ENCODE results near the gene CD99L2. TPM values are rescaled to one million over a fixed set of nuclear protein-coding genes. Genes with fewer than 3 reads are reported as not detected.

The CD99L2 gene
- polyA plus RNA-seq, 2 donors = 4.8 to 5.2 TPM

- H3K27me3 ChIP-seq (ENCODE audit: control insufficient read depth in 1 of 2, insufficient read depth in 2 of 2, low read length in 2 of 2) = no peaks in the 10 kb centered on the region
- H3K9me3 ChIP-seq (ENCODE audit: control insufficient read depth in 2 of 2, insufficient read depth in 1 of 2, low read depth in 1 of 2, low read length in 1 of 2) = peaks cover 0 to 3% of the 10 kb centered on the region in 2 donors
- H3K4me3 ChIP-seq (ENCODE audit: low read depth in 1 of 2, low read length in 2 of 2) = no peak overlapping the region
- no peak overlapping the region for H3K27ac ChIP-seq (ENCODE audit: low read depth in 2 of 2, low read length in 1 of 2)
- WGBS, 2 donors = 78 to 84% methylated on average over 9 of the region's 9 CpGs
- H3K36me3 ChIP-seq (ENCODE audit: control insufficient read depth in 2 of 2, insufficient read depth in 2 of 2, low read length in 1 of 2) = peaks cover 0 to 20% of the 10 kb centered on the region in 2 donors
- H3K4me1 ChIP-seq (ENCODE audit: control insufficient read depth in 2 of 2, insufficient read depth in 2 of 2, low read length in 1 of 2) = no peaks in the 10 kb centered on the region
Measured at GRCh38 chrX:150736475-150736874, 162.0 kb downstream of the CD99L2 start.

- 73 to 82% methylated on average over 3 of the region's 3 CpGs for WGBS, 2 donors
Measured at GRCh38 chrX:150731795-150732194, 166.7 kb downstream of the CD99L2 start.

GRCh38 chrX:150730719-150731118 lies 167.7 kb downstream of the CD99L2 start:
- H3K4me3 ChIP-seq (ENCODE audit: low read depth in 1 of 2, low read length in 2 of 2) = no peak overlapping the region
- 76 to 88% methylated on average over 6 of the region's 6 CpGs for WGBS, 2 donors
- no peaks in the 10 kb centered on the region for H3K4me1 ChIP-seq (ENCODE audit: control insufficient read depth in 2 of 2, insufficient read depth in 2 of 2, low read length in 1 of 2)
- H3K36me3 ChIP-seq (ENCODE audit: control insufficient read depth in 2 of 2, insufficient read depth in 2 of 2, low read length in 1 of 2) = peaks cover 0 to 8% of the 10 kb centered on the region in 2 donors
- no peaks in the 10 kb centered on the region for H3K9me3 ChIP-seq (ENCODE audit: control insufficient read depth in 2 of 2, insufficient read depth in 1 of 2, low read depth in 1 of 2, low read length in 1 of 2)
- H3K27ac ChIP-seq (ENCODE audit: low read depth in 2 of 2, low read length in 1 of 2) = no peak overlapping the region
- H3K27me3 ChIP-seq (ENCODE audit: control insufficient read depth in 1 of 2, insufficient read depth in 2 of 2, low read length in 2 of 2) = no peaks in the 10 kb centered on the region

More at GRCh38 chrX:150731795-150732194, 166.7 kb downstream of the CD99L2 start:
- H3K4me3 ChIP-seq (ENCODE audit: low read depth in 1 of 2, low read length in 2 of 2) = no peak overlapping the region
- H3K4me1 ChIP-seq (ENCODE audit: control insufficient read depth in 2 of 2, insufficient read depth in 2 of 2, low read length in 1 of 2) = no peaks in the 10 kb centered on the region
- no peak overlapping the region for H3K27ac ChIP-seq (ENCODE audit: low read depth in 2 of 2, low read length in 1 of 2)
- peaks cover 0 to 8% of the 10 kb centered on the region in 2 donors for H3K36me3 ChIP-seq (ENCODE audit: control insufficient read depth in 2 of 2, insufficient read depth in 2 of 2, low read length in 1 of 2)
- H3K9me3 ChIP-seq (ENCODE audit: control insufficient read depth in 2 of 2, insufficient read depth in 1 of 2, low read depth in 1 of 2, low read length in 1 of 2) = no peaks in the 10 kb centered on the region
- no peaks in the 10 kb centered on the region for H3K27me3 ChIP-seq (ENCODE audit: control insufficient read depth in 1 of 2, insufficient read depth in 2 of 2, low read length in 2 of 2)

GRCh38 chrX:150729956-150730355 lies 168.5 kb downstream of the CD99L2 start:
- 69 to 82% methylated on average over 5 of the region's 5 CpGs for WGBS, 2 donors
- Histone ChIP-seq H3K27ac (ENCODE audit: low read depth in 2 of 2, low read length in 1 of 2) (no peak overlapping the region), H3K4me1 (ENCODE audit: control insufficient read depth in 2 of 2, insufficient read depth in 2 of 2, low read length in 1 of 2) (no peaks in the 10 kb centered on the region), H3K9me3 (ENCODE audit: control insufficient read depth in 2 of 2, insufficient read depth in 1 of 2, low read depth in 1 of 2, low read length in 1 of 2) (no peaks in the 10 kb centered on the region), H3K36me3 (ENCODE audit: control insufficient read depth in 2 of 2, insufficient read depth in 2 of 2, low read length in 1 of 2) (peaks cover 0 to 8% of the 10 kb centered on the region in 2 donors), H3K27me3 (ENCODE audit: control insufficient read depth in 1 of 2, insufficient read depth in 2 of 2, low read length in 2 of 2) (no peaks in the 10 kb centered on the region), H3K4me3 (ENCODE audit: low read depth in 1 of 2, low read length in 2 of 2) (no peak overlapping the region)

- no peak overlapping the region for H3K4me3 ChIP-seq (ENCODE audit: low read depth in 1 of 2, low read length in 2 of 2)
- 68 to 89% methylated on average over 4 of the region's 4 CpGs for WGBS, 2 donors
- no peaks in the 10 kb centered on the region for H3K36me3 ChIP-seq (ENCODE audit: control insufficient read depth in 2 of 2, insufficient read depth in 2 of 2, low read length in 1 of 2)
- no peaks in the 10 kb centered on the region for H3K4me1 ChIP-seq (ENCODE audit: control insufficient read depth in 2 of 2, insufficient read depth in 2 of 2, low read length in 1 of 2)
- H3K27me3 ChIP-seq (ENCODE audit: control insufficient read depth in 1 of 2, insufficient read depth in 2 of 2, low read length in 2 of 2) = no peaks in the 10 kb centered on the region
- H3K9me3 ChIP-seq (ENCODE audit: control insufficient read depth in 2 of 2, insufficient read depth in 1 of 2, low read depth in 1 of 2, low read length in 1 of 2) = no peaks in the 10 kb centered on the region
- H3K27ac ChIP-seq (ENCODE audit: low read depth in 2 of 2, low read length in 1 of 2) = no peak overlapping the region
Measured at GRCh38 chrX:150719621-150720020, 178.8 kb downstream of the CD99L2 start.

Other genes starting within 250 kb of the CD99L2 start
- gene MTMR1, start 205.3 kb downstream of the CD99L2 start, polyA plus RNA-seq = 10 to 100 TPM; 19.2 to 21.2 TPM
- 10 to 100 TPM; 14.9 to 25.5 TPM for gene HMGB3, start 84.7 kb upstream of the CD99L2 start, polyA plus RNA-seq